T-cell (primary cell): ENCODE data around the gene NCBP2. TPM values are rescaled to one million over a fixed set of nuclear protein-coding genes. Genes with fewer than 3 reads are reported as not detected.

ENCODE experiments used
- ATAC-seq, 4 experiments: fragments of 200-7000 bp in 3 of 4; fragments of 150-1000 bp in 1 of 4; cut with Tn5 transposase; replicated peaks in 1 of 4; 1 replicate in 3 of 4; 2 replicates in 1 of 4; pipeline ENCODE4 v1.10.0; 2021; ENCODE audit warnings: moderate library complexity in 3 of 4, mild to moderate bottlenecking in 2 of 4, moderate number of reproducible peaks in 1 of 4
- CTCF ChIA-PET, 2 donors: fragments of 300-600 bp; sonication (Branson Sonifier 250); formaldehyde crosslinking; loops; one replicate each; lab custom pipeline; 2022; ENCODE audit warnings: antibody characterized with exemption in 2 of 2; lab: Charles Lee
- POLR2A ChIA-PET, 2 donors: fragments of 300-600 bp; sonication (Branson Sonifier 250); formaldehyde crosslinking; loops; one replicate each; lab custom pipeline; 2022; ENCODE audit warnings: antibody characterized with exemption in 2 of 2; lab: Charles Lee
- DNase-seq, 35 experiments: peaks; one replicate each; pipeline versions ENCODE4 v3.0.0 to v3.0.0-alpha.2; 2013 to 2023
- H3K27ac ChIP-seq: one replicate; pipeline ENCODE4 v1.5.1; 2013; ENCODE audit warnings: low read length
- H3K27me3 ChIP-seq, 2 experiments: replicated peaks in 1 of 2; 1 replicate in 1 of 2; 2 replicates in 1 of 2; pipeline versions ENCODE4 v1.6.1 to v1.7.0; 2013; ENCODE audit warnings: low read length in 1 of 2, mixed read lengths in 1 of 2; ENCODE audit not compliant: control insufficient read depth in 2 of 2, insufficient read depth in 2 of 2; ENCODE audit errors: extremely low read depth in 1 of 2
- H3K36me3 ChIP-seq, 2 donors: 1 replicate in 1 of 2; 2 replicates in 1 of 2; pipeline versions ENCODE4 v1.6.1 to v1.7.0; 2013; ENCODE audit warnings: low read length in 1 of 2; ENCODE audit not compliant: control insufficient read depth in 2 of 2, insufficient read depth in 1 of 2; ENCODE audit errors: extremely low read depth in 1 of 2
- H3K4me1 ChIP-seq, 2 experiments: 1 replicate in 1 of 2; 2 replicates in 1 of 2; pipeline versions ENCODE4 v1.6.1 to v1.7.0; 2013; ENCODE audit warnings: low read length in 2 of 2, mixed read lengths in 1 of 2; ENCODE audit not compliant: insufficient read depth in 2 of 2, control insufficient read depth in 1 of 2; ENCODE audit errors: extremely low read depth in 1 of 2
- H3K4me3 ChIP-seq, 2 donors: 1 replicate in 1 of 2; 2 replicates in 1 of 2; pipeline versions ENCODE4 v1.5.1 to v1.7.0; 2013; ENCODE audit warnings: mild to moderate bottlenecking in 2 of 2, low read length in 1 of 2, moderate library complexity in 1 of 2; ENCODE audit not compliant: control insufficient read depth in 1 of 2; ENCODE audit errors: extremely low read depth in 1 of 2
- H3K9me3 ChIP-seq: 2 replicates; pipeline ENCODE4 v1.7.0; 2013
- H3K27ac Mint-ChIP-seq, 2 donors: one replicate each; pipeline ENCODE4 v1.8.0; 2020 to 2021; ENCODE audit warnings: mild to moderate bottlenecking in 2 of 2, mixed read lengths in 2 of 2
- H3K27me3 Mint-ChIP-seq, 2 donors: one replicate each; pipeline ENCODE4 v1.8.0; 2021 to 2022; ENCODE audit warnings: mixed read lengths in 2 of 2
- H3K36me3 Mint-ChIP-seq: one replicate; pipeline ENCODE4 v1.8.0; 2021; ENCODE audit warnings: mixed read lengths
- H3K4me1 Mint-ChIP-seq, 3 donors: one replicate each; pipeline ENCODE4 v1.8.0; 2020 to 2022; ENCODE audit warnings: mixed read lengths in 3 of 3, mild to moderate bottlenecking in 1 of 3
- H3K4me3 Mint-ChIP-seq, 3 donors: one replicate each; pipeline ENCODE4 v1.8.0; 2020 to 2022; ENCODE audit warnings: mild to moderate bottlenecking in 3 of 3, mixed read lengths in 3 of 3, moderate library complexity in 3 of 3
- H3K9me3 Mint-ChIP-seq, 3 donors: one replicate each; pipeline ENCODE4 v1.8.0; 2020 to 2022; ENCODE audit warnings: mixed read lengths in 3 of 3
- WGBS: methylation state at CpG from one replicate; pipeline ENCODE4 v1.1.5; 2013; ENCODE audit warnings: missing lambda C conversion rate; ENCODE audit not compliant: insufficient coverage; 5-methylcytosine and 5-hydroxymethylcytosine counted together
- total RNA-seq, 35 experiments: library from RNA in 6 of 35; stranded (reverse) in 6 of 35; fragments of 120-200 nt in 1 of 35; gene quantifications; one replicate each; pipeline versions ENCODE4 v1.2.1 to v1.2.4 and lab custom pipeline; 2013 to 2026

NCBP2 gene
- total RNA-seq, 5 donors from 2014 or later (not counting 1 experiment from before 2014, with no cell fraction given) = 48.4 to 70.6 (median 59.3) TPM

- Histone ChIP-seq H3K36me3 (no peaks in the 10 kb centered on the region), H3K4me1 (no peaks in the 10 kb centered on the region), H3K9me3 (no peaks in the 10 kb centered on the region), H3K4me3 (no peak overlapping the region), H3K27ac (no peak overlapping the region), H3K27me3 (peaks cover 0 to 30% of the 10 kb centered on the region in 2 experiments)
- POLR2A ChIA-PET = no interaction called here
- Mint-ChIP-seq H3K4me1 (no peaks in the 10 kb centered on the region), H3K27ac (no peak overlapping the region), H3K36me3 (no peaks in the 10 kb centered on the region), H3K4me3 (no peak overlapping the region), H3K9me3 (peaks cover 5 to 8% (median 7%) of the 10 kb centered on the region in 3 donors), H3K27me3 (peaks cover 8 to 12% of the 10 kb centered on the region in 2 donors)
- DNase-seq (no peak), ATAC-seq (no peak)
- 78% methylated on average over 8 of the region's 10 CpGs for WGBS
- CTCF ChIA-PET = interaction anchor here in 1 of 2 donors (0.5 kb wide), 1 partner anchor 120 kb away, joined by 4 read pairs; no protein-coding TSS in a partner anchor
These were observed 44.7 kb upstream of the NCBP2 start for GRCh38 chr3:196987022-196987421.

GRCh38 chr3:196985954-196986885 lies 43.9 kb upstream of the NCBP2 start:
- CTCF ChIA-PET = interaction anchor here in 1 of 2 donors (0.5 kb wide), 1 partner anchor 119 kb away, joined by 4 read pairs; no protein-coding TSS in a partner anchor
- H3K27me3 Mint-ChIP-seq = peaks cover 8 to 12% of the 10 kb centered on the region in 2 donors

GRCh38 chr3:196985298-196985697 lies 43.0 kb upstream of the NCBP2 start:
- DNase-seq (no peak), ATAC-seq (no peak)
- CTCF ChIA-PET = no interaction called here

More at GRCh38 chr3:196985954-196986885, 43.9 kb upstream of the NCBP2 start:
- Histone ChIP-seq H3K4me1 (no peaks in the 10 kb centered on the region), H3K27me3 (peaks cover 0 to 30% of the 10 kb centered on the region in 2 experiments), H3K27ac (no peak overlapping the region), H3K9me3 (no peaks in the 10 kb centered on the region), H3K4me3 (no peak overlapping the region), H3K36me3 (no peaks in the 10 kb centered on the region)
- no peaks in the 10 kb centered on the region for H3K4me1 Mint-ChIP-seq
- 91% methylated on average over 5 of the region's 9 CpGs for WGBS
- POLR2A ChIA-PET = no interaction called here
- H3K4me3 Mint-ChIP-seq = no peak overlapping the region
- H3K9me3 Mint-ChIP-seq = peaks cover 5 to 8% (median 7%) of the 10 kb centered on the region in 3 donors
- no peaks in the 10 kb centered on the region for H3K36me3 Mint-ChIP-seq
- no peak overlapping the region for H3K27ac Mint-ChIP-seq
- no peak for ATAC-seq
- no peak for DNase-seq

GRCh38 chr3:196983186-196983585 lies 40.9 kb upstream of the NCBP2 start:
- H3K4me1 Mint-ChIP-seq = peaks cover 2 to 8% (median 7%) of the 10 kb centered on the region in 3 donors
- Histone ChIP-seq H3K4me1 (peaks cover 0 to 7% of the 10 kb centered on the region in 2 experiments), H3K4me3 (no peak overlapping the region), H3K27ac (no peak overlapping the region), H3K36me3 (no peaks in the 10 kb centered on the region), H3K27me3 (peaks cover 0 to 33% of the 10 kb centered on the region in 2 experiments), H3K9me3 (no peaks in the 10 kb centered on the region)
- no peaks in the 10 kb centered on the region for H3K36me3 Mint-ChIP-seq
- peaks cover 5 to 8% (median 7%) of the 10 kb centered on the region in 3 donors for H3K9me3 Mint-ChIP-seq
- ATAC-seq = no peak
- H3K27me3 Mint-ChIP-seq = peaks cover 14 to 17% of the 10 kb centered on the region in 2 donors
- no peak overlapping the region for H3K4me3 Mint-ChIP-seq
- ChIA-PET POLR2A (no interaction called here), CTCF (no interaction called here)
- no peak overlapping the region for H3K27ac Mint-ChIP-seq
- no CpG with 5 or more reads among the region's 1 CpG for WGBS
- DNase-seq = no peak

More at GRCh38 chr3:196985298-196985697, 43.0 kb upstream of the NCBP2 start:
- no peaks in the 10 kb centered on the region for H3K36me3 Mint-ChIP-seq
- peaks cover 5 to 8% (median 7%) of the 10 kb centered on the region in 3 donors for H3K9me3 Mint-ChIP-seq
- Histone ChIP-seq H3K4me1 (no peaks in the 10 kb centered on the region), H3K27me3 (peaks cover 0 to 30% of the 10 kb centered on the region in 2 experiments), H3K4me3 (no peak overlapping the region), H3K9me3 (no peaks in the 10 kb centered on the region), H3K27ac (no peak overlapping the region), H3K36me3 (no peaks in the 10 kb centered on the region)
- POLR2A ChIA-PET = no interaction called here
- H3K4me1 Mint-ChIP-seq = no peaks in the 10 kb centered on the region
- no peak overlapping the region for H3K4me3 Mint-ChIP-seq
- H3K27ac Mint-ChIP-seq = no peak overlapping the region
- 90% methylated on average over 6 of the region's 6 CpGs for WGBS
- peaks cover 8 to 12% of the 10 kb centered on the region in 2 donors for H3K27me3 Mint-ChIP-seq

- H3K9me3 ChIP-seq = no peaks in the 10 kb centered on the region
- no peak overlapping the region for H3K27ac ChIP-seq
- ATAC-seq (no peak), DNase-seq (no peak)
- Mint-ChIP-seq H3K36me3 (no peaks in the 10 kb centered on the region), H3K4me1 (peaks cover 2 to 9% (median 7%) of the 10 kb centered on the region in 3 donors), H3K4me3 (no peak overlapping the region), H3K9me3 (peaks cover 5 to 8% (median 7%) of the 10 kb centered on the region in 3 donors), H3K27me3 (peaks cover 11 to 17% of the 10 kb centered on the region in 2 donors), H3K27ac (no peak overlapping the region)
- POLR2A ChIA-PET = no interaction called here
- no peaks in the 10 kb centered on the region for H3K36me3 ChIP-seq
- H3K4me3 ChIP-seq = no peak overlapping the region
- 82% methylated on average over 10 of the region's 13 CpGs for WGBS
- H3K27me3 ChIP-seq = peaks cover 0 to 29% of the 10 kb centered on the region in 2 experiments
- CTCF ChIA-PET = no interaction called here
- peaks cover 0 to 7% of the 10 kb centered on the region in 2 experiments for H3K4me1 ChIP-seq
These were observed 39.3 kb upstream of the NCBP2 start for GRCh38 chr3:196981657-196982056.

GRCh38 chr3:196979545-196979944 lies 37.2 kb upstream of the NCBP2 start:
- Histone ChIP-seq H3K27me3 (peaks cover 0 to 31% of the 10 kb centered on the region in 2 experiments), H3K4me1 (peaks cover 0 to 7% of the 10 kb centered on the region in 2 experiments), H3K9me3 (no peaks in the 10 kb centered on the region), H3K27ac (no peak overlapping the region), H3K36me3 (no peaks in the 10 kb centered on the region), H3K4me3 (no peak overlapping the region)
- DNase-seq (no peak), ATAC-seq (no peak)
- peaks cover 7 to 15% of the 10 kb centered on the region in 2 donors for H3K27me3 Mint-ChIP-seq
- 92% methylated on average over 6 of the region's 10 CpGs for WGBS
- H3K4me1 Mint-ChIP-seq = peaks cover 2 to 9% (median 7%) of the 10 kb centered on the region in 3 donors
- H3K27ac Mint-ChIP-seq = no peak overlapping the region
- ChIA-PET CTCF (no interaction called here), POLR2A (no interaction called here)
- H3K36me3 Mint-ChIP-seq = no peaks in the 10 kb centered on the region
- peaks cover 5 to 8% (median 7%) of the 10 kb centered on the region in 3 donors for H3K9me3 Mint-ChIP-seq
- no peak overlapping the region for H3K4me3 Mint-ChIP-seq
